Nephron progenitor cell (in vitro differentiated cells): ENCODE data around the gene STING1.

Experiments used
- DNase-seq: peaks from one replicate; pipeline ENCODE4 v3.0.0; 2021
- H3K27ac Mint-ChIP-seq: 2 replicates; pipeline ENCODE4 v1.8.0; 2021; ENCODE audit warnings: mild to moderate bottlenecking, moderate library complexity, mixed read lengths
- H3K27me3 Mint-ChIP-seq: 2 replicates; pipeline ENCODE4 v1.8.0; 2021; ENCODE audit warnings: mild to moderate bottlenecking, low read depth, mixed read lengths; ENCODE audit not compliant: poor library complexity
- H3K36me3 Mint-ChIP-seq: 2 replicates; pipeline ENCODE4 v1.8.0; 2021; ENCODE audit warnings: low read depth, mixed read lengths
- H3K4me1 Mint-ChIP-seq: 2 replicates; pipeline ENCODE4 v1.8.0; 2021; ENCODE audit warnings: mixed read lengths
- H3K4me3 Mint-ChIP-seq: 2 replicates; pipeline ENCODE4 v1.8.0; 2021; ENCODE audit warnings: mild to moderate bottlenecking, moderate library complexity, mixed read lengths
- H3K9me3 Mint-ChIP-seq: 2 replicates; pipeline ENCODE4 v1.8.0; 2021; ENCODE audit warnings: mild to moderate bottlenecking, moderate library complexity, mixed read lengths
- CTCF ChIP-seq: fragments of 200-600 bp; sonication (generic); IDR thresholded peaks from 2 replicates; pipeline ENCODE4 v1.5.0; 2021; ENCODE audit warnings: antibody characterized with exemption

Gene STING1

GRCh38 chr5:139524940-139525585, 42.5 kb upstream of the STING1 start:
- Mint-ChIP-seq H3K27me3 (peaks cover 13% of the 10 kb centered on the region), H3K9me3 (no peaks in the 10 kb centered on the region), H3K4me3 (peak overlapping the region; percentile 8), H3K27ac (peak overlapping the region; percentile 66), H3K4me1 (peaks cover 55% of the 10 kb centered on the region), H3K36me3 (no peaks in the 10 kb centered on the region)
- no peak for DNase-seq
- TF ChIP-seq CTCF: no peak

GRCh38 chr5:139524446-139524845, 41.9 kb upstream of the STING1 start:
- Mint-ChIP-seq H3K4me1 (peaks cover 55% of the 10 kb centered on the region), H3K27ac (no peak overlapping the region), H3K36me3 (no peaks in the 10 kb centered on the region), H3K27me3 (peaks cover 13% of the 10 kb centered on the region), H3K9me3 (no peaks in the 10 kb centered on the region), H3K4me3 (no peak overlapping the region)
- TF ChIP-seq CTCF: no peak
- DNase-seq: no peak

GRCh38 chr5:139523635-139524445, 41.3 kb upstream of the STING1 start:
- H3K9me3 Mint-ChIP-seq: no peaks in the 10 kb centered on the region
- TF ChIP-seq CTCF: no peak
- H3K4me1 Mint-ChIP-seq: peaks cover 58% of the 10 kb centered on the region
- DNase-seq: no peak
- no peak overlapping the region for H3K27ac Mint-ChIP-seq
- peaks cover 15% of the 10 kb centered on the region for H3K27me3 Mint-ChIP-seq
- no peak overlapping the region for H3K4me3 Mint-ChIP-seq
- H3K36me3 Mint-ChIP-seq: no peaks in the 10 kb centered on the region

- no peaks in the 10 kb centered on the region for H3K36me3 Mint-ChIP-seq
- TF ChIP-seq CTCF: peak; percentile 98
- peaks cover 23% of the 10 kb centered on the region for H3K4me1 Mint-ChIP-seq
- peak overlapping the region; percentile 82 for H3K4me3 Mint-ChIP-seq
- DNase-seq: peak; percentile 95
- no peaks in the 10 kb centered on the region for H3K9me3 Mint-ChIP-seq
- H3K27ac Mint-ChIP-seq: peak overlapping the region; percentile 97
- peaks cover 18% of the 10 kb centered on the region for H3K27me3 Mint-ChIP-seq
These were observed 35.4 kb upstream of the STING1 start for GRCh38 chr5:139517683-139518564.

- H3K36me3 Mint-ChIP-seq: peaks cover 4% of the 10 kb centered on the region
- no peak overlapping the region for H3K4me3 Mint-ChIP-seq
These were observed 31.9 kb upstream of the STING1 start for GRCh38 chr5:139514486-139514856.

More at GRCh38 chr5:139514486-139514856, 31.9 kb upstream of the STING1 start:
- no peak for DNase-seq
- no peak for TF ChIP-seq CTCF
- H3K27ac Mint-ChIP-seq: no peak overlapping the region
- peaks cover 10% of the 10 kb centered on the region for H3K9me3 Mint-ChIP-seq
- peaks cover 18% of the 10 kb centered on the region for H3K27me3 Mint-ChIP-seq
- peaks cover 23% of the 10 kb centered on the region for H3K4me1 Mint-ChIP-seq
